GM18907 (cell line): ENCODE data around the gene RBM4.

Source experiments
- ATAC-seq: cut with Tn5 transposase; IDR thresholded peaks from one replicate; pipeline ENCODE4 v1.9.1; 2021; ENCODE audit warnings: mild to moderate bottlenecking, moderate library complexity; ENCODE audit not compliant: unreplicated experiment

Gene RBM4

DNA sequence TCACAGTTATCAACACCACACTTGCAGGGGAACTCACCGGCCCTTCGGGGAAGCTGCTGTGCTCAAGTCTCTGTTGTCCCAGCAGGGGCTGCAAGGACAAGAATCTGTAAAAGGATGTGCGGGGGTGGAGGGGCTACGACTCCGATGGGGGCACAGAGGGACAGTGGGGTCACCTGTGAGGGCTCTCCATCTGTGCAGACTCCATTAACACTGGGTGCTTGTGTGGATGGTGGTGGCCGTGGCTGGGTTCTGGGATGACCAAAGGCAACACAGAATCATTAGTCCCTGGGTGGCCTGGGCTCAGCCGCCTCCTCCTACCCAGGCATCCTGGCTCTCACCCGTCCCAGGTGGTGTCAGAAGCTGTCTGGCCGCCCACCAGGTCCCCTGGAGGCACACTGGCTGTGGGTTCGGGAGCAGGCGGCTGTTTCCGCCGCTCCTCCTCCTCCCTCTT, 49.4 kb downstream of the RBM4 start:
- no peak for ATAC-seq

DNA sequence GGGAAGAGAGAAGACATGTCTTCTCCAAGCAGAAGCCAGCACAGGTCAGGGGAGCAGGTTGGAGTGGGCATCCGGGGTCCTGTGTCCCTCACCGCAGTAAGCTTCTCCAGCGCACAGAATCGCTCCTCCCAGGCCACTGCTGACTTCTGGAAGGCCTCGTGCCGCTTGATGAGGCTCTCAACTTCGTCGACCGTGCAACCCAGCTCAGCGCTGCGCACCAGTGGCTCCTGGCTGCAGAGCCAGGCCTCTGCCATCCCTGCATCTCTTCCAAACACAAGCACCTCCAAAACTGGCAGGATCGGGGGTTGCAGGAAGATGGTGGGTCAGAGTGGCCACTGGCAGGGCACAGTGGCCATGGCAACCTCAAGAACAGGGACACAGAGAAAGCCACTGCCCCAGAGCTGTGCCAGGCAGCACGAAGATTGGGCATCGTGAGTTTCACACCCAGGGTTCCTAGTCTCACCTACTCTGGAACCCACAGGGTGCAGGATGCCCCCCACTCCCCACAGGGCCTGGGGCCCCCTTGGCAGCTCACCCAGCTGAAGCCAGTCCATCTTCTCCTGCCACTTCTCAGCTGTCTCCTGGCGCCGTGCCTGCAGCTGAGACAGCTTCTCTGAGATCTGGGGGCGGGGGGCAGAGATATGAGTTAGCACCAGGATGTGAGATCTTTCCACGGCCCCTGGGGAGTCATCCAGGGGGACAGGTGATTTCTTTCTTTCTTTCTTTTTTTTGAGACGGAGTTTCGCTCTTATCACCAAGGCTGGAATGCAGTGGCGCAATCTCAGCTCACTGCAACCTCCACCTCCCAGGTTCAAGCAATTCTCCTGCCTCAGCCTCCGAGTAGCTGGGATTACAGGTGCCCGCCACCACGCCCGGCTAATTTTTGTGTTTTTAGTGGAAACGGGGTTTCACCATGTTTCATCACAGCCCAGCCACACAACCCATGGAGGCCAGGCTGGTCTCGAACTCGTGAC, 50.3 kb downstream of the RBM4 start:
- ATAC-seq = no peak

DNA sequence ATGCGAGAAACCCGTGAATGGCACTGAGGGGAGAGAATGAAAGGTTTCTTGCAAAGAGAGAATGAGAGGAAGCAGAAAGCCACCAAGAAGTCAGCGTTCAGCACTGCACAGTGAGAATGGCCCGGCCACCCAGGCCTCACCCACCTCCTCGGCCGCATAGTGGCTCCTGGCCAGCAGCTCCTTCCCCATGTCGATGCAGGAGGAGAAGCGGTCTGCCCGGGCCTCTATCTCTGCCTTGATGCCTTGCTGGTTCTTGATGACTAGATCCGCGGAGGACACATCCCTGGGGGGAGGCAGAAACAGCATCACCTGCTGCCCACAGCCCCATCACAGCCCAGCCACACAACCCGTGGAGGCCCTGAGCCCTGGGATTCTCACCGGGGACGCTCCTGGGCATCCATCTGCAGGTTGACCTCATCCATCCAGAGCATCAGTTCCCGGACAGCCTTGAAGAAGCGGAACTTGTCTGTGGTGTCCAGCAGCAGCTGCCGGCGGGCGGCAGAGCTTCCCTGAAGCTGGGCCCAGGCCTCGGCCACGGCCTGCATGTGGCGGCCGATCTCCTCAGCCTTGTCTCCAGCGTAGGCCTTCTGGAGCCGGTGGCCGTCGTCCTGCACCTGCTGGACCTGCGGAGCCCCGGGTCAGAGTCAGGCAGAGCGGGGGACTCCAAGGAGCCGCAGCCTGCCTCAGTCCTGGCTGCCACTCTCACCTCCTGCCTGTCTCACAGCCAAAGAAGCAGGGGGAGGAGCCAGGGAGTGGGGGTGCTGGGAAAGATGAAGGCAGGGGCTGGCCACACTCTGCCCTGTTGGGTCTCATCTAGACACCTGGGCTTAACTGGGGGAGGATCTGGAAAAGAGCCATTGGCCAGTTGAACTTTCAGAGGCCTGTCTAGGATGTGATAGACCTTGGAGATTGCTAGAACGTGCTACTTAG, 51.4 kb downstream of the RBM4 start:
- ATAC-seq = no peak

DNA sequence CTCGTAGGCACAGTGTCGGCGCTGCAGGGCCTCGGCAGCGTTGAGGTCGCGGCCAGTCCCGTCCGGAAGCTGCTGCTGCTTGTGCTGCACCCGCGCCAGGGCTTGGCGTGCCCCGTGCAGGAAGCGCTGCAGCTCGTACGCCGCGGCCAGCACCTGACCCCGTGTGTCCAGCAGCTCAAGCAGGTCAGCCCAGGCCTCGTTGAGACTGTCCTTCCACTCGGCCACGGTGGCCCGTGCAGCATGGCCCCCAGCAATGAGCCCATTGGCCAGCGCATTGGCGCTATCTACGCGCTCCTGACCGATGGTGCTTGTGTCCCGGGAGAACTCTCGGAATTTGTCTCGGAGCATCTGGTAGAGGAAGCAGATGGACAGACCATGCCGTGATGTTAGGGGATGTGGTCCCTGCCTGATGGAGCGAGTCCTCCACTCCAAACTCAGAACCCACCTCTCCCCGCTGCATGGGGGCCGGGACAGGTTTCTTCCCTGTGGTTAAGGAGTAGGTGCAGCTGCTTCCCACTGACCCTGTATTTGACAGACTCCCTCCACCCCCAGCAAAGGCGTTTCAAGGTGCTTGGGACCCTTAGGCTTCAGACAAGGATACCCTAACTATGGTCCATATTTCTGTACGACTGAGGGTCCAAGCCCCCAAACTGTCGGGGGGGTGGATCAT, 52.9 kb downstream of the RBM4 start:
- no peak for ATAC-seq

DNA sequence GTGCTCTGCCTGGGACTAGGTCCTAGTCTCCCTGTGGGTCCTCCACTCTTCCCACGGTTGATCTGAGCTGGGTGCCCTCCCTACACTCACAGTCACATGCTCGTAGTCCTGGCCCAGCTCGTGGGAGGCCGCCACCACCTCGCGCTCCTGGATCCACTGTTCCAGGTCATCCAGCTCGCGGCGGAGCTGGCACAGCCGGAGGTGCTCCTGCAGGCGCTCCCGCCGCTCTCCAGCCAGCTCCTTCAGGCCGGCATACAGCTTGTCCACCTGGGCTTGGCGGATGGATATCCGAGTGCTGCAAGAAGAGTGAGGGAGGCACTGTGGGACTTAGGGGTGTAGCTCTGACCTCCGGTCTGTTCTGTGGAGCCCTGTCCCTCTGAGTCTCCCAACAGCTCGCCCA, 53.9 kb downstream of the RBM4 start:
- no peak for ATAC-seq

DNA sequence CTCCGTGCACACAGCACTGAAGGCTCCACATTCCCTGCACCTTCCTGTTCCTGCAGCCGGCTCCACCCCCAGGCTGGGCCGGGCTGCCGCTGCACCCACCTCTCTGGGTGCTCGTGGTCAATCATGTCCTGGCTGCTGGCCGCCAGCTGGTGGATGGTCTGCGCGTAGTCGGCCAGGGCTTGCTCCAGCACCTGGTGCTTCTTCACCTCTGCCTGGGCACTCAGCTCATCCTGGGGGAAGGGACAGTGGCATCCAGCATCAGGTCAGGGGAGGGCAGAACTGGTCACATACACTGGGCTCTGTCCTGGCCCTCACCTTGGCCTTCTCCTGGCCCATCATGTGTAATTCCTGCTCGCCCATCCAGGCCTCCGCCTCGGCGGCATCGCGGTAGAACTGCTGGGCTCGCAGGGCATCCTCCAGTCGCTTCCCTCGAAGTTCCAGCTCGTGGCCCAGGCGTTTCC, 54.4 kb downstream of the RBM4 start:
- no peak for ATAC-seq

DNA sequence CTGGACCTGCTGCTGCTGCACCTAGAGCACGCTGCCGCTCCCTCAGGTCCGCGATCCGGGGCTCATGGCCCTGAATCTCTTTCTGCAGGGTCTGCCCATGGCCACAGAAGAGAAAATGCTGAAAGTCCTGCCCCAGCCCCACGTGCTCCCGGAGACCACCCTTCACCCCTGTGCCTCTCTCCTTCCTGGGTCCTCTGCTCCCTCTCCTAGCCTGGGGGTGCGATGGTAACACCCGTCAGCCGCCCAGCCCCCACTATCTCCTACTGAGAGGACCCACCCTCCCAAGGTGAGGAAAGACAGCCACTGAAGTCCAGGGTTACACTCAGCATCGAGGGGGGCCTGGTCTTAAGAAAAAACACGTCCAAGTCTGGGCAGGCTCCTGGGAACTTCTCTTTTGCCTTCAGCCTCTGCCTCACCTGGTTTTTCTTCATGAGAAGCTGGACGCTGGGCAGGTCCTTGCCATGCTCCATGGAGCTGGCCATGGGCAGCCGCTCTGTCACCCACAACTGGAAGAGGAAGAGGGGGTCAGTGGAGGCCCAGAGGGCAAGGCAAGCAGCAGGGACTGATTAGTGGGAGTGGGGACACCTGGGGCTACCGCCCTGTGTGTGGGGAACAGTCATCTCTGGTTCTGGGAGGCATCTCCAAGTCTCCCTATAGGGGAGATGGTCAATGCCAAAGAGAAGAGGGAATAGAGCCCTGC, 55.0 kb downstream of the RBM4 start:
- no peak for ATAC-seq

DNA sequence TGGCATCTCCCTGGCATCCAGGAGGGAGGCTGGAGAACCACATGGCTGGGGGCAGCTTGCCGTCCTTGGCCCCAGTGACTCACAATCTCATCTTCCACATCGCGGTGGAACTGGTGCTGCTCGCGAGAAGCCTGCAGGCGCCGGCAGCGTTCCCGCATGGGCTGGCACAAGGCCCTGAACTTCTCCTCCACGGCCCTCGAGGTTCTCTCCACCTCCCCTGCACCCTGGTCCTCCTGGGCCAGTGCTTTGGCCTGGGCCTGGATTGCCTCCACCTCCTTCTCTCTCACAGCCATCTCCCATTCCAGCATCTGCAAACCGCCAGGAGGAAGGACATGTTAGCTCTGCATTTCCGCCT, 55.5 kb downstream of the RBM4 start:
- ATAC-seq = no peak

DNA sequence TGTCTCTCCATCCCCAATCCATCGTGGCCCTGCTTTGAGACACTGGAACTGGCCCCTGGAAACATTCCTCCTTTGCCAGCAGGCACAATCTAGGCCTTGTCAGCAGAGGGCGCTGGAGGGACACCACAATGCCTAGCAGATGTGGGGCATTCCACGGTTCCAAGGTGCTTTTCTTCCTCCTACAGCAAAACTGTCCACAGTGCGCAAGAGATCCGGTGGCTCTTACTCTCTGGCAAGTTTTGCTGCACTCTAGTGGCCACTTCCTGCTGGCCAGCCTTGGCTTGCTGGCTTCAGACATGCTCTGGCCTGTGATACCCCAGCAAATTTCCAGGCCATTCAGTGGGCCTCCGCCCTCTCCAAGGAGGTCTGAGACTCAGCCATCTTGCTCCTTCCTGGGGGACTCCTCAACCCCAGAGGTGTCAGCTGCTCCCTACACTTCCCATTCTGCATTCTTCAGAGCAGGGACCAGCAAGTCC, 56.3 kb downstream of the RBM4 start:
- ATAC-seq = peak; percentile 61
